Stimulated activated CD4-positive, alpha-beta T cell treated with anti-CD3 and anti-CD28 coated beads, TNF-alpha, amount 100 ng/mL, for 4 hours (primary cell): Measurements from ENCODE around the gene MCMBP.

Source experiments
- DNase-seq, 3 experiments: peaks; one replicate each; pipeline ENCODE4 v3.0.0-alpha.2; 2020; ENCODE audit warnings: low read depth in 3 of 3

Gene MCMBP

DNA sequence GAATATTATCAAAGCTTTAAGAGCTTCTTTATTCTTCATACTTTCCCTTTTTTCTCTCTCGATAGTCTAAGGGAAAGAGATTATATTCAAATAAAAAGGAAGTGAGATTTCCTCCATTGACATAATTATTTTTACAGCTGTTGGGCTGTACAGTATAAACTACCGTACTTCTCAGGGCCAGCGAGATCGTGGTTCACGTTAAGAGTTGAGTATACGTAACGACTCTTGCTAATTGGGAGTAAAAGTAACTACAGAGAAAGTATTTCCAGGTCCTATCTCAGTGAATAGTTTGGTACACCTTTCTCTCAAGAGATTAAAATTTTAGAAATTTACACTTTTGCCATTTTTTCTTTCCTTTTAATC lies 89.0 kb downstream of the MCMBP start:
- no peak for DNase-seq

DNA sequence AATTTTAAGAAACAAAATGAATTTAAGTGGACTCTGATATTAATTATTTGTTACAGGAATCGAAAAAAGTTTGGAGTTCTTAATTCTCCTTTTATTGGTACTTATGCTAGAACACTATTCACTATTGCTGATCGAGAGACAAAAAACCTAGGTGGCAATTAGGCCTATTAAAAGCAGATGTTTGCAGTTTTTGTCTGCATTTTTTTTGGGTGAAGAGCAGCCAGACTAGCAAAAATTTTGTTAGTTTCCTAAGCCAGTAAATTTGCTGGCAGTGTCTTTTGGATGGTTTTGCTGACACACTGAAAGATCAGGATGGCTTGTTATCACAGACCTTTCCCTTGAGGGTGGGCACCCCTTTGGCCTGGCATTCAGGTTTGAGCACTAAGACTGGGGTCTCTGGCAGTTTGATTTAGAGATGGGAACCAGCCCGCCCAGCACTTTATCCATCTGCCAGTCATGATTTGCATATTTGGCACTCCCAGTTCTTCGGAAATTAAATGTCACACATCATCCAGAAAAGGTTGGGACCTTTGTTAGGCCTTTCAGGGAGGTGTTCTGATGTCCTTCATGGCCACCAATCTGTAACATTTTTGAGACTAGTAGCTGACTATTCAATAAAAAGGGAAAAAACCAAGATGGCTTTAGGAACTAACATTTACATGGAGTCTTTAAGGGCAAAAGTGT lies 89.5 kb downstream of the MCMBP start:
- DNase-seq = no peak

DNA sequence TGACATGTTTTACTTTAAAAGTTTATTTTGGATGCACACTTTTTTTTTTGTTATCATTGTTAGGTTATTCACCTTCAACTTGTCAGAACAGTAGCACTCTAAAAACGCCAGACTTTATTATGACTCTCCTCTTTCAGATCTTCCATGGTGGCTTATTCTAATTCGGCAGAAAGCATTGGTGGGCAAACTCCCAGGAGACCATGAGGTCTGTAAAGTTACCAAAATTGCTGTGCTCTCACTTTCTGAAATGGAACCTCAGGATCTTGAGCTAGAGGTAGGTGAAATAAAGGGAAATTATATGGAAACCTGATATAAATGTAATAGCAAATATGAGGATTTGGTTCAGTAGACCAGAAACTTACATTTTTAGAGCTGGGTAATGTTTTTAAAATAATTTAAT lies 91.1 kb downstream of the MCMBP start:
- no peak for DNase-seq

DNA sequence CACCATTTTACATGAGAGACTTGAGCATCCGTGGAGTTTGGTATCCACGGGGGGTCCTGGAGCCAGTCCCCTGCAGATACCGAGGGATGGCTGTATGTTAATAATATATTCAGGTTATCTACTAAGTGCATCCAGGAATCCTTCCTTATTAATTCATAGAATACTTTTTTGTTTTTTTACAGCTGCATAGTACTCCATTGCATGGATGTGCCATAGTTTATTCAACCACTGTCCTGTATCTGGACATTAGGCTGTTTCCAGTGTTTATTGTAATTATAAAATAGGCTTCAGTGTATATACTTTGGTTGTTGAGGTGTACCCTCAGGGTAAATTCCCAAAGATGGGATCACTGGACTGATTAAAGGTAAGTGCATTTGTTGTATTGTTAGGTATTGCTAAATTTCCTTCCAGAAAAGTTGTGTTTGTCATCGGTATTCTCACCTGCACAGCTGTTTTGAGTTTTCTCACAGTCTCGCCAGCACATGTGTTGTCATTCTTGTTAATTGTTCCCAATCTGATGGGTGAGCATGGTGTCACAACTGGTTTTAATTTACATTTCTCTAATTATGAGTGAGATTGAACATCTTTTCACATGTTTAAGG lies 91.7 kb downstream of the MCMBP start:
- no peak for DNase-seq
